ENCODE results near the gene MBP. TPM values are rescaled to one million over a fixed set of nuclear protein-coding genes. Genes with fewer than 3 reads are reported as not detected.

The MBP gene
- total and polyA plus RNA-seq, 2 of the 4 experiments (the other 2 are of a cell fraction): 0.72 to 0.90 TPM

DNA sequence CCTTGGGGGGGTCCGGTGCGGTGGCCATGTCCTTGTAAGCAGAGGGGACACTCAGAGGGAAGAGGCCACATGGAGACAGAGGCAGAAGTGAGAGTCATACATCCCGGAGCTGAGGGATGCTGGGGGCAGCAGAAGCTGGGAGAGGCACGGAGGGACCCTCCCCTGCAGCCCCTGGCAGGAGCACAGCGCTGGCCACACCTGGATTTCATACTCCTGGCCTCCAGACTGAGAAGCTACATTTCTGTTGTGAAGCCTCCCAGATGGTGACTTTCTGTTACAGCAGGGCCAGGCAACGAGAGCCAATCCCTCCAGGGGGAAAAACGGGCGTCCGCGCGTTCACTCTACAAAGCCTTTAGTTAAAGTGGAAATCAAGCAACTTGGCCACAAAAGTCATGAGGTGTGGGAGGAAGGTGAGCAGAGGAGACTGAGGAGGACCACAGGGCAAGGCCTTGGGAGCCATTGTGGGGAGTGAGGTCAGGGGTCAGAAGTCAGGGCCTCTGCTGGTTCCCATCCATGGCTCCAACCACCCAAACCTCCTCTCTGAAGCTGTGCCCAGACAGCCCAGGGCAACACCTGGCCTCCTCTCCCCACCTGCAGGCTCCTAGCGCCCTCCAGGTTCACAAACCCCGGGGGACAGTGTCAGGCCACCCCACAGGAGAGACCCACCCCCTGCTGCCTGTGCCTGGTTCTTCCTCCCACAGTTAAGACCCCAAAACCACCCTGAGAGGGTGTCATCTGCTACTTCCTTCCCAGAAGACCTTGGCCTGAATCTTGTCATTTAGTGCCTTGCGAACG is 4.5 kb upstream of the MBP start:
- Histone ChIP-seq H2AK5ac (ENCODE audit: low read depth, low read length) (no peak overlapping the region), H3K18ac (ENCODE audit: low read depth, low read length) (no peak overlapping the region), H2BK15ac (ENCODE audit: low read depth, low read length) (no peak overlapping the region; the same call in 2 of the 3 replicates), H3K9me3 (ENCODE audit: control insufficient read depth, insufficient read depth, low read length) (no peaks in the 10 kb centered on the region), H4K20me1 (ENCODE audit: insufficient read depth, low read length) (no peaks in the 10 kb centered on the region), H3K4me1 (ENCODE audit: control insufficient read depth, insufficient read depth, low read length) (peaks cover 2% of the 10 kb centered on the region; the same call in 1 of the 2 replicates), H3K79me1 (ENCODE audit: low read depth in 1 of 2, low read length in 2 of 2) (no peaks in the 10 kb centered on the region), H3K56ac (ENCODE audit: extremely low read depth, insufficient read depth, low read length) (no peak overlapping the region), H2AK9ac (replicated peaks; ENCODE audit: low read depth, low read length, poor library complexity) (no peak overlapping the region), H3K14ac (replicated peaks; ENCODE audit: low read depth, low read length) (no peak overlapping the region), H4K91ac (ENCODE audit: insufficient read depth, low read depth, low read length) (no peak overlapping the region), H4K5ac (ENCODE audit: low read depth, low read length) (no peak overlapping the region), H3K9me1 (ENCODE audit: insufficient read depth, low read length) (no peaks in the 10 kb centered on the region), H2AFZ (replicated peaks; ENCODE audit: low read length, poor library complexity) (no peak overlapping the region), H3K9ac (ENCODE audit: low read depth, low read length) (no peak overlapping the region), H2BK120ac (ENCODE audit: low read depth, low read length) (no peak overlapping the region), H3K36me3 (ENCODE audit: control insufficient read depth, insufficient read depth, low read length) (no peaks in the 10 kb centered on the region), H3K4me3 (ENCODE audit: insufficient read depth, low read depth, low read length) (no peak overlapping the region), H3K4ac (ENCODE audit: low read depth, low read length) (no peak overlapping the region), H3K23ac (ENCODE audit: low read depth, low read length) (no peak overlapping the region), H2BK20ac (ENCODE audit: low read depth, low read length) (no peak overlapping the region), H3K27me3 (ENCODE audit: control insufficient read depth, insufficient read depth, low read length) (peaks cover 7% of the 10 kb centered on the region), H2BK5ac (ENCODE audit: low read depth, low read length, poor library complexity, severe bottlenecking) (no peak overlapping the region), H3K27ac (ENCODE audit: insufficient read depth, low read length) (no peak overlapping the region), H4K8ac (ENCODE audit: low read depth in 2 of 2, low read length in 2 of 2) (no peak overlapping the region), H3K4me2 (ENCODE audit: low read depth, low read length) (no peak overlapping the region)
- BruUV-seq (replicated peaks): no TSS peak
- intact Hi-C loops (cut with micrococcal nuclease): no loop called here
- dilution Hi-C loops (cut with HindIII; ENCODE audit: low sequenced_read_pairs, unreplicated experiment): no loop called here
- 63% methylated on average over 7 of the region's 15 CpGs; no CpG with 5 or more reads in 1 of the 2 experiments for WGBS, 2 experiments (ENCODE audit: extremely low coverage in 2 of 2, insufficient read length in 1 of 2)
- ChIA-PET CTCF (interaction anchor here (0.8 kb wide), 1 partner anchor 8 kb away, joined by 3 read pairs; no protein-coding TSS in a partner anchor), POLR2A (ENCODE audit: unreplicated experiment) (no interaction called here)
- no peak for DNase-seq
- no peak for ATAC-seq (ENCODE audit: low read depth)
- in situ Hi-C loops (cut with MboI; ENCODE audit: low sequenced_read_pairs): no loop called here
- TF ChIP-seq MAZ (IDR thresholded peaks at IDR 0.05; ENCODE audit: borderline replicate concordance, low read depth, low read length): no peak
- TF ChIP-seq CHD1 (IDR thresholded peaks at IDR 0.05; ENCODE audit: low read depth, low read length): no peak
- no peak for TF ChIP-seq NFE2L2 (IDR thresholded peaks at IDR 0.05; ENCODE audit: low read depth, low read length)
- TF ChIP-seq FOS (IDR thresholded peaks at IDR 0.05; ENCODE audit: low read depth, low read length): no peak
- no peak for TF ChIP-seq MAFK (IDR thresholded peaks at IDR 0.05; ENCODE audit: low read depth, low read length)
- TF ChIP-seq SMC3 (IDR thresholded peaks at IDR 0.05; ENCODE audit: low read depth, low read length): no peak
- TF ChIP-seq RCOR1 (IDR thresholded peaks at IDR 0.05; ENCODE audit: insufficient replicate concordance, low read length): no peak
- no peak for TF ChIP-seq MXI1 (IDR thresholded peaks at IDR 0.05; ENCODE audit: borderline replicate concordance, low read depth, low read length)
- TF ChIP-seq, protein P1, sequence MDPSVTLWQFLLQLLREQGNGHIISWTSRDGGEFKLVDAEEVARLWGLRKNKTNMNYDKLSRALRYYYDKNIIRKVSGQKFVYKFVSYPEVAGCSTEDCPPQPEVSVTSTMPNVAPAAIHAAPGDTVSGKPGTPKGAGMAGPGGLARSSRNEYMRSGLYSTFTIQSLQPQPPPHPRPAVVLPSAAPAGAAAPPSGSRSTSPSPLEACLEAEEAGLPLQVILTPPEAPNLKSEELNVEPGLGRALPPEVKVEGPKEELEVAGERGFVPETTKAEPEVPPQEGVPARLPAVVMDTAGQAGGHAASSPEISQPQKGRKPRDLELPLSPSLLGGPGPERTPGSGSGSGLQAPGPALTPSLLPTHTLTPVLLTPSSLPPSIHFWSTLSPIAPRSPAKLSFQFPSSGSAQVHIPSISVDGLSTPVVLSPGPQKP (IDR thresholded peaks at IDR 0.05; ENCODE audit: borderline replicate concordance, low read depth, low read length): no peak
- no peak for TF ChIP-seq POLR2A (IDR thresholded peaks at IDR 0.05; ENCODE audit: low read depth, low read length)
- TF ChIP-seq, protein P2, sequence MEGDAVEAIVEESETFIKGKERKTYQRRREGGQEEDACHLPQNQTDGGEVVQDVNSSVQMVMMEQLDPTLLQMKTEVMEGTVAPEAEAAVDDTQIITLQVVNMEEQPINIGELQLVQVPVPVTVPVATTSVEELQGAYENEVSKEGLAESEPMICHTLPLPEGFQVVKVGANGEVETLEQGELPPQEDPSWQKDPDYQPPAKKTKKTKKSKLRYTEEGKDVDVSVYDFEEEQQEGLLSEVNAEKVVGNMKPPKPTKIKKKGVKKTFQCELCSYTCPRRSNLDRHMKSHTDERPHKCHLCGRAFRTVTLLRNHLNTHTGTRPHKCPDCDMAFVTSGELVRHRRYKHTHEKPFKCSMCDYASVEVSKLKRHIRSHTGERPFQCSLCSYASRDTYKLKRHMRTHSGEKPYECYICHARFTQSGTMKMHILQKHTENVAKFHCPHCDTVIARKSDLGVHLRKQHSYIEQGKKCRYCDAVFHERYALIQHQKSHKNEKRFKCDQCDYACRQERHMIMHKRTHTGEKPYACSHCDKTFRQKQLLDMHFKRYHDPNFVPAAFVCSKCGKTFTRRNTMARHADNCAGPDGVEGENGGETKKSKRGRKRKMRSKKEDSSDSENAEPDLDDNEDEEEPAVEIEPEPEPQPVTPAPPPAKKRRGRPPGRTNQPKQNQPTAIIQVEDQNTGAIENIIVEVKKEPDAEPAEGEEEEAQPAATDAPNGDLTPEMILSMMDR (conservative IDR thresholded peaks at IDR 0.05; ENCODE audit: low read depth, low read length): no peak
- TF ChIP-seq RFX5 (IDR thresholded peaks at IDR 0.05; ENCODE audit: low read depth, low read length): no peak
- TF ChIP-seq CEBPB (IDR thresholded peaks at IDR 0.05; ENCODE audit: low read depth, low read length): no peak
- TF ChIP-seq, protein P3, sequence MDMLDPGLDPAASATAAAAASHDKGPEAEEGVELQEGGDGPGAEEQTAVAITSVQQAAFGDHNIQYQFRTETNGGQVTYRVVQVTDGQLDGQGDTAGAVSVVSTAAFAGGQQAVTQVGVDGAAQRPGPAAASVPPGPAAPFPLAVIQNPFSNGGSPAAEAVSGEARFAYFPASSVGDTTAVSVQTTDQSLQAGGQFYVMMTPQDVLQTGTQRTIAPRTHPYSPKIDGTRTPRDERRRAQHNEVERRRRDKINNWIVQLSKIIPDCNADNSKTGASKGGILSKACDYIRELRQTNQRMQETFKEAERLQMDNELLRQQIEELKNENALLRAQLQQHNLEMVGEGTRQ (IDR thresholded peaks at IDR 0.05; ENCODE audit: low read depth, low read length): no peak
- no peak for TF ChIP-seq BHLHE40 (IDR thresholded peaks at IDR 0.05; ENCODE audit: low read depth, low read length)

All from IMR-90 (cell line).